Loucy (cell line): ENCODE results near the gene UBN1.

Experiments used
- CTCF ChIP-seq: fragments of 200-600 bp; sonication (generic); conservative IDR thresholded peaks from 2 replicates; pipeline ENCODE4 v1.5.1; 2014; ENCODE audit warnings: mild to moderate bottlenecking, antibody characterized with exemption, low read length
- EZH2phosphoT487 ChIP-seq: fragments of 200-600 bp; IDR thresholded peaks from 2 replicates; pipeline ENCODE4 v1.6.1; 2018; ENCODE audit warnings: antibody characterized with exemption, mild to moderate bottlenecking, moderate library complexity, borderline replicate concordance

- no peak for TF ChIP-seq CTCF
- TF ChIP-seq EZH2phosphoT487 = no peak
Measured at GRCh38 chr16:4924593-4925292, 77.5 kb downstream of the UBN1 start.
